Eye (tissue), 1 donor: ENCODE results near the gene DDN.

Experiments used
- DNase-seq: peaks from one replicate; pipeline ENCODE4 v3.0.0-alpha.2; 2015

DDN gene

GRCh38 chr12:49010092-49010668, 11.0 kb upstream of the DDN start:
- DNase-seq, result no peak

GRCh38 chr12:49008943-49009342, 9.8 kb upstream of the DDN start:
- DNase-seq, result no peak

GRCh38 chr12:49000346-49000745, 1.2 kb upstream of the DDN start:
- DNase-seq, result no peak

DNA sequence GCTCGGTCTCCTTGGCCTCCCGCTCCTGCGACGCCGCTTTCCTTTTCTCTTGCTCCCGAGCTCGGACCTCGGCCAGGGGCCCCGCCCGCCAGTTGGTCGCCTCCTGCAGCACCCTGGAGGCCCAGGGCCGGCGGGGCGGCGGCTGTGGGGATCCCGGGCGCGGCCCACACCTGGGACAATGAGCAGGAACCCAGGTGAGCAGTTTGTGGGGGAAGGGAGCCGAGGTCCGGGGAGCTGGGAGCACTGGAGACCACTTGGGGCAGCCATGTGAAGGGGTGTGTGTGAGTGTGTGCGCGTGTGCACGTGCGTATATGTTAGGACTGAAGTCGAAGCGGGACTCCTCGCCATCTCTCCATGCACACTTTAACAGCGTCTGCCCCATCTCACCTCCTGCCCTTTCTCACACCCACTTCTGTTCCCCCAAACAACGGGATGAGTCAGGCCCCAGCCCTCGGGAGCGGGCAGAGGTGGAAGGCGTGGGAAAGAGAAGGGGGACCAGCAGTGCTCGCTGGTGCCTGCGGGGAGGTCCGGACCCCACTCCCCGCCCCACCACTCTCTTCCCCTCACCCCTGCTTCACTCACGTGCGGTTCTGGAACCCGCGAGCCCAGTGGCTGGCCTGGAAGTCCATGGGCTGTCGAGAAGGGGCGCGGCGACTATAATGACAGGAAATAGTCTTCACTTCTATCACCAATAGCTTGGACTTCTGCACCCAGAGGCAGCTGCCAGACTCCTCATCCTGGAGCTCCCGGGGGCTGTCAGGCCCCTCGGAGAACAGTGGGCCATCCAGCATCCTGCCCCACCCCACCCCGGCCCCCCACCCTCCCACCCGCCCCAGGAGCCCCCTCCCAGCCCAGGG, 450 bp downstream of the DDN start:
- DNase-seq, result peak; percentile 42

DNA sequence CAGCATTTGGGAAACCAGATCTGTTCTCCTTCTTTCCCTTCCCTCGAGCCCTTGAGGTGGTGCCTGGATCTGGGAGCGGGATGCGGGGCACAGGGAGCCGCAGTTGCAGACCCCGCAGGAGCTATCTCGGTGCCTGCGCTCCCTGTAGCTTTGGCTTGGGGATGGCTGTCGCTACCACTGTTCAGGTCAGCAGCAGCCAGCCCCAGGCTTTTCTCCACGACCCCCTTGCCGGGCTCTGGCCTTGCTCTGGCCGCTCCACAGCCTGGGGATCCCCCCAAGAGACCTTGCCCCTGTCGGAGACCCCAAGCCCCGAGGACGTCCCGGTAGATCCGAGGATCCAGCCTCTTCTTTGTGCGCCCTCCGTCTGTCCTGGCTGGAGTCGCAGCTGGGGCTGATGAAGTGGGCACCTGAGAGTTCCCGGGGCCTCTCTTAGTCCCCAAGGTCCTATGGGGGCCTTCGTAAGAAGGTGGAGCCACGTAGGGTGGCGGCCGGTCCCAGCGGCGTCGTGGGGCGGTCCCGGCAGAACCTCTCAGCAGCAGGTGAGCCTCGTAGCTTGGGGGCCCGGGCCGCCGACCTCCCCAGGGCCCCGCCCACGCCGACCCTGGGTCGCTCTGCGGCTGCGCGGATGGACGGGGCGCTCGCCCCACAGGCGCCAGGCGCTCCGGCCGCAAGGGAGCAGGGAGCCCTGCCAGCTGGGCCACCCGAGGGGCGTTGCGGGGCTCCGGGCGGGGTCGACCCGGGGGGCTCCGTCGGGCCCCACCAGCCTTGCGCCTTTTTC, 1.3 kb downstream of the DDN start:
- peak; percentile 58 for DNase-seq

GRCh38 chr12:48996794-48997718, 2.1 kb downstream of the DDN start:
- peak; percentile 91 for DNase-seq

- DNase-seq, result peak; percentile 93
These were observed 3.9 kb downstream of the DDN start for GRCh38 chr12:48995086-48995879.

DNA sequence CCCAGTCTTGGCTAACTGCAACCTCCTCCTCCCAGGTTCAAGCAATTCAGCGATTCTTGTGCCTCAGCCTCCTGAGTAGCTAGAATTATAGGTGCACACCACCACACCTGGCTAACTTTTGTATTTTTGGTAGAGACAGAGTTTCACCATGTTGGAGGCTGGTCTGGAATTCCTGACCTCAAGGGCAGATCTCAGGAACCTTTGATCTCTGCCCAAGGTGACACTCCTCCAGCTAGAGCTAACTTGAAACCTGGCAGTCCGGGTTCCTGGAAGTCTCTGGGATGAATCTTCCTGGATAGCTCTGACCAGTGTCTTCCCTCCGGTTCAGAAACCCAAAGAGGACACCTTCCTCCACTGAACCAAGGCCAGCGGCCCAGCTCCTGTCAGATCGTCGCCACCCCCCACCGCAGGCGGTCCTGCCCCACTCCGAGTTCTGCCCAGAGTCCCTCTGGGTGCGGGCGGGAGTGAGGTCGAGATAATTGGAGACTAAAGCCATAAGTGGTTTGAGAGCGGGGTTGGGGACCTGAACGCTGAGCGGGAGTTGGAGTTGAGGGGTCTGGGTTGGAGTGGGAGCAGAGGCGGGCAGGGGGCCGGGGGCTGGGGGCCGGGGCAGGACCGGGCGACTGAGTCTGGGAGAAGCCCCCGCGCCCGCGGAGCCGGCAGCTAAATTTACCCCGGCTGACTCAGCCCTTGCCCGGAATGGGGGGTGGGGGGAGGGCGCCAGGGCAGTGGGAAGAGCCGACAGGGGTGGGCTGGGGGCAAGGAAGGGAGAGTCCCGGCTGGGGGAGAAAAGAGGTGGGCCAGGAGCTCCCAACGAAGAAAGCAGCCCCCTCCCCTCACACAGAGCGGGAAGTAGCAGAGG, 4.7 kb downstream of the DDN start:
- no peak for DNase-seq

GRCh38 chr12:48993787-48994186, 5.4 kb downstream of the DDN start:
- no peak for DNase-seq

DNA sequence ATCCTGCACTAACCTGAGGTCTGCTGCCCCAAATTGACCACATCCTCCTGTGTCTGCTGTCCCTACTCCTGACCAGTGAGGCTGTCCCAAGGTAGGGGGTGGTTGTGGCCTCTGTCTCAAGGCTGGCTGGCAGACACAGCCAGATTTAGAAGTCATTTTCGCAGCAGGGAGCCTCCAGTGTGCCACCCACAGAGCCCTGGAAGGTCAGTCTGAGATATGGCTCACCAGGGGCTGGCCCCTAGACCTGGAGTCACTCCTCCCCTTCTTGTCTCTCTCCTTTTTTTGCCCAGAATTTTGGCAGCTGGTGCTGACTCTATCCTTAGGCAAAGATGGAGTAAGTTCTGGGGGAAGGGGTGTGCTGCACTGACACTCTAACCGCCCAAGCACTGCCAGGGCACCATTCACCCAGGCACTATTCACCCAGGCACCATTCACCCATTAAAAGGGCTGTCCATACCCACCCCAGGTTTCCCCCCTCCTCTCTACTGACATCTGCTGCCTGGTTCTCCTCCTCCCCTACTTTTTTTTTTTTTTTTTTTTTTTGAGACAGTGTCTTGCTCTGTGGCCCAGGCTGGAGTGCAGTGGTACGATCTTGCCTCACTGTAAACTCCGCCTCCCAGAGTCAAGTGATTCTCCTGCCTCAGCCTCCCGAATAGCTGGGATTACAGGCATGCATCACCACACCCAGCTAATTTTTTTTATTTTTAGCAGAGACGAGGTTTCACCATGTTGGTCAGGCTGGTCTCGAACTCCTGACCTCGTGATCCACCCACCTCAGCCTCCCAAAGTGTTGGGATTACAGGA, 7.7 kb downstream of the DDN start:
- no peak for DNase-seq

GRCh38 chr12:48990552-48990951, 8.6 kb downstream of the DDN start:
- no peak for DNase-seq

GRCh38 chr12:48988030-48988649, 11.0 kb downstream of the DDN start:
- DNase-seq, result peak; percentile 90

GRCh38 chr12:48986720-48987291, 12.4 kb downstream of the DDN start:
- peak; percentile 88 for DNase-seq

DNA sequence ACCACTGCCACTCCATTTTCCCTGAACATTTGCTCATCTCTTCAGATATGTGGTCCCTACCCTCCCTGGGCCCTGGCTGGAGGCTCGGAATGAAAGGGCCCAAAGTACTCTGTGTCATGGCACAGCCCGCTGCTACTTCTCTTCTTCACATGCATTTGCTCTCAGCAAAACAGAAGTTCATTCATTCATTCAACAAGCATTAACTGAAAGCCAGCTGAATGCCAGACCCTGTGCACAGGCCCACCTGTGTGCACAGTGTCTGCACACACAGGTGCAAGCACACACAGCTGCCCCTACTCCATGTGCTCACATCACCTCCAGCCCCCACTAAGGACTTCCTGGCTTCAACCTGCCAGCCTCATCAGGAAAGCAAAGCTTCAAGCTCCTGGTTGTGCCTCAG, 13.3 kb downstream of the DDN start:
- DNase-seq, result peak; percentile 8

GRCh38 chr12:48985475-48985897, 13.7 kb downstream of the DDN start:
- DNase-seq, result peak; percentile 10

GRCh38 chr12:48982397-48983080, 16.6 kb downstream of the DDN start:
- DNase-seq, result no peak

- peak; percentile 28 for DNase-seq
These were observed 17.4 kb downstream of the DDN start for GRCh38 chr12:48981757-48982157.
